ENCODE measurements around the gene TRAPPC5.

TRAPPC5 gene

DNA sequence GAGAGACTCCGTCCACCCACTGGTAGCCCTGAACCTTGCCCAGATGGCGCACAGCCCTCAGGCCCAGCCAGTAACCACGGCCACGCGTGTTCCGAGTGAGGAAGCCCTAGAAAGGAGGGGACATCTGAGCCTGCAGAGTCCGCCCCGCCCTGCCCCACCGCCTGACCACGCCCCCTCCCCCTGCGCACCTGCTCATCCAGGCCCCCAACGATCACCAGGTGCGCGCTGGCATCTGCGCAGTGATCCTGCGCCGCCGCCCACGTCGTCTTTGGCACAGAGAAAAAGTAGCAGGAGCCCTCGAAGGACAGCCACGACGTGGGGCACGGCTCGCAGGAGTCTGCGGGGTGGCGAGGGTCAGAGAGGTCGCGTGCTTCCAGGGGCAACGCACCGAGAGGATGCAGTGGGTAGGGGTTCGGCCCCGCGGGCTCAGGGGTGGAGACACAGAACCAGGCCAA lies 49.2 kb downstream of the TRAPPC5 start:
- no peaks in the 10 kb centered on the region for H3K9me3 ChIP-seq (ENCODE audit: control insufficient read depth, low read length)
- H3K4me1 ChIP-seq: no peaks in the 10 kb centered on the region
- H3K79me2 ChIP-seq: no peaks in the 10 kb centered on the region
- H3K9ac ChIP-seq: no peak overlapping the region
- no peak for TF ChIP-seq CTCF (IDR thresholded peaks at IDR 0.05)
- H3K27ac ChIP-seq: no peak overlapping the region
- H2AFZ ChIP-seq: no peak overlapping the region
- H3K27me3 ChIP-seq (ENCODE audit: control insufficient read depth, insufficient read depth, low read length): no peaks in the 10 kb centered on the region
- H3K4me2 ChIP-seq (ENCODE audit: low read length): no peak overlapping the region
- H3K4me3 ChIP-seq (ENCODE audit: low read depth, low read length): no peak overlapping the region
- no peaks in the 10 kb centered on the region for H3K36me3 ChIP-seq (ENCODE audit: control insufficient read depth, insufficient read depth, low read length)

GRCh38 chr19:7730286-7731217 lies 49.9 kb downstream of the TRAPPC5 start:
- H3K9ac ChIP-seq: no peak overlapping the region
- H3K9me3 ChIP-seq (ENCODE audit: control insufficient read depth, low read length): no peaks in the 10 kb centered on the region
- no peak for TF ChIP-seq CTCF (IDR thresholded peaks at IDR 0.05)
- no peak overlapping the region for H3K27ac ChIP-seq
- H3K4me3 ChIP-seq (ENCODE audit: low read depth, low read length): no peak overlapping the region
- no peaks in the 10 kb centered on the region for H3K27me3 ChIP-seq (ENCODE audit: control insufficient read depth, insufficient read depth, low read length)
- no peaks in the 10 kb centered on the region for H3K36me3 ChIP-seq (ENCODE audit: control insufficient read depth, insufficient read depth, low read length)
- H3K4me2 ChIP-seq (ENCODE audit: low read length): no peak overlapping the region
- no peaks in the 10 kb centered on the region for H3K4me1 ChIP-seq
- H3K79me2 ChIP-seq: no peaks in the 10 kb centered on the region
- H2AFZ ChIP-seq: no peak overlapping the region

GRCh38 chr19:7731218-7731595 lies 50.6 kb downstream of the TRAPPC5 start:
- H3K79me2 ChIP-seq: no peaks in the 10 kb centered on the region
- H3K9ac ChIP-seq: no peak overlapping the region
- H3K4me2 ChIP-seq (ENCODE audit: low read length): no peak overlapping the region
- H2AFZ ChIP-seq: no peak overlapping the region
- no peaks in the 10 kb centered on the region for H3K9me3 ChIP-seq (ENCODE audit: control insufficient read depth, low read length)
- no peak overlapping the region for H3K27ac ChIP-seq
- TF ChIP-seq CTCF (IDR thresholded peaks at IDR 0.05): no peak
- H3K4me1 ChIP-seq: no peaks in the 10 kb centered on the region
- no peak overlapping the region for H3K4me3 ChIP-seq (ENCODE audit: low read depth, low read length)
- H3K36me3 ChIP-seq (ENCODE audit: control insufficient read depth, insufficient read depth, low read length): no peaks in the 10 kb centered on the region
- H3K27me3 ChIP-seq (ENCODE audit: control insufficient read depth, insufficient read depth, low read length): no peaks in the 10 kb centered on the region

- Histone ChIP-seq H2AFZ (no peak overlapping the region), H3K27ac (no peak overlapping the region), H3K9me3 (ENCODE audit: control insufficient read depth, low read length) (no peaks in the 10 kb centered on the region), H3K4me1 (no peaks in the 10 kb centered on the region), H3K36me3 (ENCODE audit: control insufficient read depth, insufficient read depth, low read length) (no peaks in the 10 kb centered on the region), H3K79me2 (no peaks in the 10 kb centered on the region), H3K27me3 (ENCODE audit: control insufficient read depth, insufficient read depth, low read length) (no peaks in the 10 kb centered on the region), H3K4me2 (ENCODE audit: low read length) (no peak overlapping the region), H3K9ac (no peak overlapping the region), H3K4me3 (ENCODE audit: low read depth, low read length) (no peak overlapping the region)
- TF ChIP-seq CTCF (IDR thresholded peaks at IDR 0.05): no peak
These were observed 51.0 kb downstream of the TRAPPC5 start for GRCh38 chr19:7731615-7732014.

- no peak within 1 kb of the TSS for H3K27ac ChIP-seq
- H3K4me1 ChIP-seq: no peaks in the 10 kb centered on the region
- TF ChIP-seq CTCF (IDR thresholded peaks at IDR 0.05): no peak
- H2AFZ ChIP-seq: no peak within 1 kb of the TSS
- H3K36me3 ChIP-seq (ENCODE audit: control insufficient read depth, insufficient read depth, low read length): no peaks in the 10 kb centered on the region
- H3K4me2 ChIP-seq (ENCODE audit: low read length): no peak within 1 kb of the TSS
- H3K9me3 ChIP-seq (ENCODE audit: control insufficient read depth, low read length): no peaks in the 10 kb centered on the region
- no peak within 1 kb of the TSS for H3K9ac ChIP-seq
- no peaks in the 10 kb centered on the region for H3K27me3 ChIP-seq (ENCODE audit: control insufficient read depth, insufficient read depth, low read length)
- no peaks in the 10 kb centered on the region for H3K79me2 ChIP-seq
- H3K4me3 ChIP-seq (ENCODE audit: low read depth, low read length): no peak within 1 kb of the TSS
These were observed 51.4 kb downstream of the TRAPPC5 start, which contains the start of gene CLEC4G for GRCh38 chr19:7732045-7732444. Gene CLEC4G, minus strand, starts transcription at chr19:7732110. Its CDS starts 8 bp downstream, at chr19:7732102.
